ENCODE results near the gene FBXO31.

The FBXO31 gene

DNA sequence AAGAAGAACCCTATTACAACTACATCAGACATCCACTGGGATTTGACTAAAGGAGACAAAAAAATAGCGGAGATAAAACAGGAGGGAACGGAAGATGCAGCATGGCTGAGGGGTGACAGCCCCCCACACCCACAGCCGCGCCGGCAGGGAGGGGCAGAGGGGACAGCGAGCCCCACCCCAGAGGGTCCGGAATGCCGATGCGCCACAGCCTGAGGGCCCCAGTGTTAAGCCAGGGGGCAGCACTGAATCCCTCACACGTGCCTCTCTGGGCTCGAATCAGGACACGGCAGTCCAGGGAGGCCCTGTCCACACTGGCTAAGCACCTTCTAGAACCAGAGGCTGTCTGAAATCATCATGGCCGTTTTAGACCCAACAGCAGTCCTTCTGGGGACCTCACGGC lies 27.4 kb upstream of the FBXO31 start:
- H3K9me3 ChIP-seq (ENCODE audit: control insufficient read depth, insufficient read depth, low read depth, low read length), result no peaks in the 10 kb centered on the region
- no peak overlapping the region for H3K27ac ChIP-seq (ENCODE audit: extremely low read depth, low read depth, low read length)
- no peaks in the 10 kb centered on the region for H3K4me1 ChIP-seq (ENCODE audit: control insufficient read depth, insufficient read depth, low read length)
- ChIA-PET CTCF (no interaction called here), POLR2A (no interaction called here)
- H3K36me3 ChIP-seq (ENCODE audit: control insufficient read depth in 2 of 2, insufficient read depth in 1 of 2, low read length in 2 of 2), result peaks cover 5 to 85% of the 10 kb centered on the region in 2 experiments; a peak in 2 of 3 replicates
- TF ChIP-seq ZNF10 (tag by site-specific recombination; IDR thresholded peaks at IDR 0.05) (no peak), ZNF544 (tag by site-specific recombination; IDR thresholded peaks at IDR 0.05) (no peak), ZNF48 (tag by site-specific recombination; IDR thresholded peaks at IDR 0.05) (no peak), ZNF600 (tag by site-specific recombination; IDR thresholded peaks at IDR 0.05) (0 out of 2 replicates have a peak, but pooled peaks have one; percentile 17), ZBTB20 (tag by site-specific recombination; IDR thresholded peaks at IDR 0.05) (no peak)
- TF ChIP-seq, protein P1, sequence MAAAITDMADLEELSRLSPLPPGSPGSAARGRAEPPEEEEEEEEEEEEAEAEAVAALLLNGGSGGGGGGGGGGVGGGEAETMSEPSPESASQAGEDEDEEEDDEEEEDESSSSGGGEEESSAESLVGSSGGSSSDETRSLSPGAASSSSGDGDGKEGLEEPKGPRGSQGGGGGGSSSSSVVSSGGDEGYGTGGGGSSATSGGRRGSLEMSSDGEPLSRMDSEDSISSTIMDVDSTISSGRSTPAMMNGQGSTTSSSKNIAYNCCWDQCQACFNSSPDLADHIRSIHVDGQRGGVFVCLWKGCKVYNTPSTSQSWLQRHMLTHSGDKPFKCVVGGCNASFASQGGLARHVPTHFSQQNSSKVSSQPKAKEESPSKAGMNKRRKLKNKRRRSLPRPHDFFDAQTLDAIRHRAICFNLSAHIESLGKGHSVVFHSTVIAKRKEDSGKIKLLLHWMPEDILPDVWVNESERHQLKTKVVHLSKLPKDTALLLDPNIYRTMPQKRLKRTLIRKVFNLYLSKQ (tag by site-specific recombination; IDR thresholded peaks at IDR 0.05; ENCODE audit: borderline replicate concordance), result no peak
- no peak overlapping the region for H3K4me3 ChIP-seq (ENCODE audit: low read depth, low read length)

DNA sequence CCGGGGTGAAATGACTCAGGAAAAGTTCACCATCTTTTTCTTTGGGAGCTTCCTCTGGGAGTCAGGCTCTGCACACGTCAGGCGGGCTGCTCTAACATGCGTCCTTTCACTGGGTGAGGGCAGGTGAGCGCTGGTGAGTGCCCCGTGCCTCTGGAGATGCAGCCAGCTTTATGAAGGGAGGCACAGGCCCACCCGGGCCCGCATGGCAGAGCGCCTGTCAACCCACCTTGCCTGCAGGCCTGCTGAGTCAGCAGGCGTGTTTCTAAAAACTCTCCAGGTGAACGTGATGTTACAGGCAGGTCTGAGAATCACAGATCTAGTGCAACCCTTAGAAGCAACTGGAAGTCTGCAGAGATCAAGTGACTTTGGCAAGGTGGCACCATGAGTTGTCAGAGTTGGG lies 27.0 kb upstream of the FBXO31 start:
- no peak overlapping the region for H3K4me3 ChIP-seq (ENCODE audit: low read depth, low read length)
- H3K9me3 ChIP-seq (ENCODE audit: control insufficient read depth, insufficient read depth, low read depth, low read length), result no peaks in the 10 kb centered on the region
- TF ChIP-seq ZNF514 (tag by site-specific recombination; IDR thresholded peaks at IDR 0.05), result no peak
- TF ChIP-seq ZNF292 (tag by site-specific recombination; IDR thresholded peaks at IDR 0.05; ENCODE audit: borderline replicate concordance, low read depth), result no peak
- TF ChIP-seq EGR2 (tag by site-specific recombination; IDR thresholded peaks at IDR 0.05; ENCODE audit: low read depth), result no peak
- no peak for TF ChIP-seq YY2 (tag by site-specific recombination; IDR thresholded peaks at IDR 0.05)
- TF ChIP-seq ZNF350 (tag by site-specific recombination; IDR thresholded peaks at IDR 0.05), result no peak
- TF ChIP-seq ZFHX2 (tag by site-specific recombination; conservative IDR thresholded peaks at IDR 0.05), result no peak
- no peak for TF ChIP-seq ZNF785 (tag by site-specific recombination; IDR thresholded peaks at IDR 0.05)
- TF ChIP-seq KLF10 (tag by site-specific recombination; IDR thresholded peaks at IDR 0.05), result no peak
- no peak overlapping the region for H3K27ac ChIP-seq (ENCODE audit: extremely low read depth, low read depth, low read length)
- ChIA-PET CTCF (interaction anchor here (0.7 kb wide), 1 partner anchor 167 kb away, joined by 3 read pairs; no protein-coding TSS in a partner anchor), POLR2A (no interaction called here)
- H3K36me3 ChIP-seq (ENCODE audit: control insufficient read depth in 2 of 2, insufficient read depth in 1 of 2, low read length in 2 of 2), result peaks cover 9 to 87% of the 10 kb centered on the region in 2 experiments; a peak in 2 of 3 replicates
- no peaks in the 10 kb centered on the region for H3K4me1 ChIP-seq (ENCODE audit: control insufficient read depth, insufficient read depth, low read length)

GRCh38 chr16:87409781-87410180 lies 26.2 kb upstream of the FBXO31 start:
- Histone ChIP-seq H3K4me3 (ENCODE audit: low read depth, low read length) (no peak overlapping the region), H3K4me1 (ENCODE audit: control insufficient read depth, insufficient read depth, low read length) (no peaks in the 10 kb centered on the region), H3K36me3 (ENCODE audit: control insufficient read depth in 2 of 2, insufficient read depth in 1 of 2, low read length in 2 of 2) (peaks cover 9 to 89% of the 10 kb centered on the region in 2 experiments; a peak in 2 of 3 replicates), H3K27ac (ENCODE audit: extremely low read depth, low read depth, low read length) (no peak overlapping the region), H3K9me3 (ENCODE audit: control insufficient read depth, insufficient read depth, low read depth, low read length) (no peaks in the 10 kb centered on the region)
- CTCF ChIA-PET, result interaction anchor here (0.6 to 0.9 kb wide), 2 partner anchors 63 to 227 kb away, joined by 4 to 7 read pairs; no protein-coding TSS in a partner anchor
- TF ChIP-seq ZFP41 (tag by site-specific recombination; IDR thresholded peaks at IDR 0.05; ENCODE audit: borderline replicate concordance) (no peak), ZNF398 (tag by site-specific recombination; IDR thresholded peaks at IDR 0.05) (no peak), ZNF629 (tag by site-specific recombination; IDR thresholded peaks at IDR 0.05) (no peak), ZNF302 (tag by site-specific recombination; IDR thresholded peaks at IDR 0.05; ENCODE audit: low read depth) (no peak), ZBTB11 (tag by site-specific recombination; conservative IDR thresholded peaks at IDR 0.05; ENCODE audit: low read depth) (no peak), ZNF184 (tag by site-specific recombination; IDR thresholded peaks at IDR 0.05) (no peak), ZNF747 (tag by site-specific recombination; IDR thresholded peaks at IDR 0.05) (no peak), ZNF624 (tag by site-specific recombination; IDR thresholded peaks at IDR 0.05) (no peak)
- POLR2A ChIA-PET, result no interaction called here

All from HEK293 (cell line).